HepG2 (cell line): ENCODE results near the gene DMXL1. TPM values are rescaled to one million over a fixed set of nuclear protein-coding genes. Genes with fewer than 3 reads are reported as not detected.

Experiments
- ATAC-seq: fragments of 200-7000 bp; cut with Tn5 transposase; 3 replicates; pipeline ENCODE4 v1.9.1; 2020; ENCODE audit warnings: mild to moderate bottlenecking, moderate library complexity
- BruUV-seq: library from RNA; stranded (reverse); fragments of 400-500 nt; replicated peaks from 2 replicates; lab custom pipeline; 2021; lab: Mats Ljungman, UMichigan
- CTCF ChIA-PET: fragments of 300-600 bp; formaldehyde crosslinking; extraction: SDS; loops from one replicate; lab custom pipeline; 2021; ENCODE audit warnings: low total read pairs, inconsistent platforms, low intra/inter-chr PET ratio; lab: Yijun Ruan, JAX
- POLR2A ChIA-PET: fragments of 350-600 bp; sonication (Branson Sonifier 250); formaldehyde crosslinking; loops from one replicate; lab custom pipeline; 2020; ENCODE audit warnings: antibody characterized with exemption, inconsistent platforms; lab: Yijun Ruan, JAX
- DNase-seq: peaks from one replicate; pipeline ENCODE4 v3.0.0-alpha.2; 2015; ENCODE audit warnings: low spot score
- FAIRE-seq: peaks from 3 replicates; lab custom pipeline; 2011; peaks lifted over from hg19 to GRCh38; lab: Jason Lieb, UNC
- H2AFZ ChIP-seq: one replicate; pipeline ENCODE4 v1.6.1; 2011; ENCODE audit warnings: low read length, inconsistent platforms
- H3K27ac ChIP-seq: fragments of 300-600 bp; 3 replicates; pipeline ENCODE4 v1.8.0; 2011; ENCODE audit warnings: mixed run types, mild to moderate bottlenecking, mixed read lengths, low read length, inconsistent platforms; ENCODE audit not compliant: insufficient read depth; ENCODE audit errors: extremely low read length
- H3K27me3 ChIP-seq, 2 experiments: fragments of 200-600 bp in 1 of 2; 2 replicates in 1 of 2; 3 replicates in 1 of 2; pipeline versions ENCODE4 v1.6.0 to v1.8.0; 2011; ENCODE audit warnings: low read length in 2 of 2, mild to moderate bottlenecking in 2 of 2, moderate library complexity in 2 of 2, inconsistent platforms in 1 of 2; ENCODE audit not compliant: insufficient read depth in 2 of 2, control insufficient read depth in 1 of 2
- H3K36me3 ChIP-seq, 2 experiments: fragments of 200-600 bp in 1 of 2; replicated peaks in 1 of 2; 2 replicates in 1 of 2; 3 replicates in 1 of 2; pipeline versions ENCODE4 v1.5.1 to v1.8.0; 2011; ENCODE audit warnings: low read length in 2 of 2, inconsistent platforms in 1 of 2; ENCODE audit not compliant: insufficient read depth in 2 of 2, control insufficient read depth in 1 of 2
- H3K4me1 ChIP-seq: 2 replicates; pipeline ENCODE4 v1.5.1; 2012; ENCODE audit warnings: low read length, inconsistent platforms; ENCODE audit not compliant: insufficient read depth
- H3K4me2 ChIP-seq: 2 replicates; pipeline ENCODE4 v1.6.0; 2011; ENCODE audit warnings: low read depth, low read length, inconsistent platforms
- H3K4me3 ChIP-seq, 3 experiments: fragments of 200-600 bp in 1 of 3; sonication (generic), shearing (Covaris generic) in 1 of 3; replicated peaks in 1 of 3; 2 replicates each; pipeline ENCODE4 v1.5.1; 2011 to 2016; ENCODE audit warnings: low read length in 3 of 3, inconsistent platforms in 2 of 3, low read depth in 2 of 3, mild to moderate bottlenecking in 2 of 3, control low read depth in 1 of 3, mixed read lengths in 1 of 3; ENCODE audit not compliant: insufficient read depth in 1 of 3
- H3K79me2 ChIP-seq: one replicate; pipeline ENCODE4 v1.6.1; 2011; ENCODE audit warnings: low read length, inconsistent platforms; ENCODE audit not compliant: insufficient read depth
- H3K9ac ChIP-seq: 2 replicates; pipeline ENCODE4 v1.6.0; 2011; ENCODE audit warnings: mild to moderate bottlenecking, low read depth, low read length, inconsistent platforms; ENCODE audit not compliant: insufficient read depth
- H3K9me3 ChIP-seq: 2 replicates; pipeline ENCODE4 v1.5.1; 2012; ENCODE audit warnings: mild to moderate bottlenecking, low read length
- H4K20me1 ChIP-seq: 2 replicates; pipeline ENCODE4 v1.6.0; 2011; ENCODE audit warnings: inconsistent platforms, mild to moderate bottlenecking, low read length, moderate library complexity; ENCODE audit not compliant: insufficient read depth
- BORCS8-MEF2B ChIP-seq: sonication (generic); formaldehyde crosslinking; IDR thresholded peaks from 2 replicates; pipeline ENCODE4 v1.8.0; 2022; ENCODE audit warnings: mild to moderate bottlenecking, missing genetic modification reagents
- DPF2 ChIP-seq: sonication (generic); formaldehyde crosslinking; IDR thresholded peaks from 2 replicates; pipeline ENCODE4 v1.4.0; 2020; ENCODE audit warnings: mild to moderate bottlenecking, low read depth, missing genetic modification reagents, borderline replicate concordance
- ETV5 ChIP-seq: IDR thresholded peaks from 2 replicates; pipeline ENCODE4 v1.6.1; 2018; ENCODE audit warnings: missing biosample characterization, missing genetic modification reagents, inconsistent platforms, borderline replicate concordance
- FOXJ3 ChIP-seq: sonication (generic); formaldehyde crosslinking; IDR thresholded peaks from 2 replicates; pipeline ENCODE4 v1.4.0; 2020; ENCODE audit warnings: missing genetic modification reagents, mild to moderate bottlenecking, borderline replicate concordance
- HNRNPH1 ChIP-seq: fragments of 200-400 bp; formaldehyde crosslinking; optimal IDR thresholded peaks from 2 replicates; pipeline ENCODE3; 2017; ENCODE audit warnings: mild to moderate bottlenecking, low read depth, low read length
- HOXD1 ChIP-seq: sonication (generic); formaldehyde crosslinking; IDR thresholded peaks from 2 replicates; pipeline ENCODE4 v1.5.0; 2020; ENCODE audit warnings: missing genetic modification reagents
- IKZF4 ChIP-seq: sonication (generic); formaldehyde crosslinking; IDR thresholded peaks from 2 replicates; pipeline ENCODE4 v1.5.1; 2020; ENCODE audit warnings: borderline replicate concordance, mild to moderate bottlenecking, low read depth, missing genetic modification reagents; ENCODE audit errors: not compliant biosample characterization
- NCOA5 ChIP-seq: sonication (generic); formaldehyde crosslinking; IDR thresholded peaks from 2 replicates; pipeline ENCODE4 v1.4.0; 2020; ENCODE audit warnings: missing genetic modification reagents
- REXO4 ChIP-seq: sonication (generic); formaldehyde crosslinking; IDR thresholded peaks from 2 replicates; pipeline ENCODE4 v1.8.0; 2022; ENCODE audit warnings: missing genetic modification reagents, mild to moderate bottlenecking, borderline replicate concordance
- RFX3 ChIP-seq: IDR thresholded peaks from 2 replicates; pipeline ENCODE4 v1.6.1; 2016; ENCODE audit warnings: missing biosample characterization, missing genetic modification reagents
- TARDBP ChIP-seq: sonication (generic); formaldehyde crosslinking; IDR thresholded peaks from 2 replicates; pipeline ENCODE4 v1.8.0; 2022; ENCODE audit warnings: mild to moderate bottlenecking, missing genetic modification reagents
- U2AF1 ChIP-seq: fragments of 200-400 bp; formaldehyde crosslinking; optimal IDR thresholded peaks from 2 replicates; pipeline ENCODE3; 2017; ENCODE audit warnings: mild to moderate bottlenecking, low read depth, low read length
- ZBTB3 ChIP-seq: sonication (generic); formaldehyde crosslinking; IDR thresholded peaks from 2 replicates; pipeline ENCODE4 v1.4.0; 2020; ENCODE audit warnings: low read depth, mild to moderate bottlenecking, moderate library complexity, missing genetic modification reagents, borderline replicate concordance
- ZNF205 ChIP-seq: IDR thresholded peaks from 2 replicates; pipeline ENCODE4 v1.6.1; 2018; ENCODE audit warnings: missing biosample characterization, missing genetic modification reagents
- ZNF350 ChIP-seq: sonication (generic); formaldehyde crosslinking; IDR thresholded peaks from 2 replicates; pipeline ENCODE4 v1.4.0; 2020; ENCODE audit warnings: mild to moderate bottlenecking, low read depth, missing genetic modification reagents, borderline replicate concordance
- ZNF607 ChIP-seq: sonication (generic); formaldehyde crosslinking; IDR thresholded peaks from 2 replicates; pipeline ENCODE4 v1.5.1; 2020; ENCODE audit warnings: missing genetic modification reagents, mild to moderate bottlenecking, borderline replicate concordance
- WGBS: methylation state at CpG from one replicate; pipeline ENCODE4 v1.1.6; 2017; ENCODE audit warnings: low lambda C conversion rate; 5-methylcytosine and 5-hydroxymethylcytosine counted together
- in situ Hi-C: cut with HindIII; loops from 2 replicates; pipeline ENCODE4 v1.10.0; 2017; ENCODE audit warnings: low pct_unique_long_range_greater_than_20kb; ENCODE audit not compliant: extremely low pct_ligation_motif_present
- intact Hi-C: fragments of 100-400 bp; cut with micrococcal nuclease; formaldehyde crosslinking; loops from one replicate; pipeline ENCODE4 v1.10.0; 2022; ENCODE audit not compliant: unreplicated experiment
- polyA plus RNA-seq, 8 experiments: library from polyadenylated mRNA; depleted of rRNA in 3 of 8; stranded (reverse) in 7 of 8; unstranded in 1 of 8; fragments of >200 nt; fragmentation: Illumina TruSeq in 4 of 8; extraction: Trizol in 4 of 8; gene quantifications; 2 replicates each; pipeline versions ENCODE4 v1.2.1 to v1.2.3, GENCODE V29; 2011 to 2016; ENCODE audit warnings: low read depth in 4 of 8, missing spikeins in 1 of 8, mixed read lengths in 1 of 8; ENCODE audit not compliant: insufficient read depth in 1 of 8
- total RNA-seq, 5 experiments: library from RNA; depleted of rRNA; stranded (reverse); fragments of >200 nt; fragmentation: Illumina TruSeq; extraction: Trizol; gene quantifications; 2 replicates each; pipeline ENCODE4 v1.2.3, GENCODE V29; 2016; ENCODE audit warnings: low read depth in 1 of 5
- TF ChIP-seq, protein P1 (sequence below): sonication (generic); formaldehyde crosslinking; IDR thresholded peaks from 2 replicates; pipeline ENCODE4 v1.9.0; 2022; ENCODE audit warnings: missing genetic modification reagents, mild to moderate bottlenecking, borderline replicate concordance
- TF ChIP-seq, protein P2 (sequence below): sonication (generic); formaldehyde crosslinking; IDR thresholded peaks from 2 replicates; pipeline ENCODE4 v1.4.0; 2020; ENCODE audit warnings: mild to moderate bottlenecking, missing genetic modification reagents

Gene DMXL1
- total and polyA plus RNA-seq, 2 of the 13 experiments (the other 11 are each of a cell fraction or from before 2014, with no cell fraction given): 6.9 to 18.6 TPM

DNA sequence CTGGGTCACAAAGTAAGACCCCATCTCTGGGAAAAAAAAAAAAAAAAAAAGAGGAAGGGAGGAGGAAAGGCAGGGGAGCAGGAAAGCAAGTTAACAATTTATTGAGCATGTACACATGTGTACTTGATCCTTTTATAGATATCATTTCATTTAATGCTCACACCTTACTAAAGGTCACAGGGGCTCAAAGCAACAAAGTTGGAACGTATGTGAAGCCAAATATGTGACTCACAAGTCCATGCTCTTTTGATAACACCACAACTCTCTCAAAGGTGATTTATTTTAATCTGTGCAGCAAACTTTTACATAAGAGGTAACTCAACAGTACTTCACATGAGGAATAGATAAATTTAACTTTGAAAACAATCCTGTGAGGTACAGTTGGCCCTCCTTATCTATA, 48.1 kb upstream of the DMXL1 start (continued):
- no peak for TF ChIP-seq U2AF1
- TF ChIP-seq HNRNPH1: no peak
- no peak for TF ChIP-seq ZNF205 (CRISPR knock-in tag)
- TF ChIP-seq, protein P1, sequence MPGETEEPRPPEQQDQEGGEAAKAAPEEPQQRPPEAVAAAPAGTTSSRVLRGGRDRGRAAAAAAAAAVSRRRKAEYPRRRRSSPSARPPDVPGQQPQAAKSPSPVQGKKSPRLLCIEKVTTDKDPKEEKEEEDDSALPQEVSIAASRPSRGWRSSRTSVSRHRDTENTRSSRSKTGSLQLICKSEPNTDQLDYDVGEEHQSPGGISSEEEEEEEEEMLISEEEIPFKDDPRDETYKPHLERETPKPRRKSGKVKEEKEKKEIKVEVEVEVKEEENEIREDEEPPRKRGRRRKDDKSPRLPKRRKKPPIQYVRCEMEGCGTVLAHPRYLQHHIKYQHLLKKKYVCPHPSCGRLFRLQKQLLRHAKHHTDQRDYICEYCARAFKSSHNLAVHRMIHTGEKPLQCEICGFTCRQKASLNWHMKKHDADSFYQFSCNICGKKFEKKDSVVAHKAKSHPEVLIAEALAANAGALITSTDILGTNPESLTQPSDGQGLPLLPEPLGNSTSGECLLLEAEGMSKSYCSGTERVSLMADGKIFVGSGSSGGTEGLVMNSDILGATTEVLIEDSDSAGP (CRISPR knock-in tag): no peak
- TF ChIP-seq RFX3 (CRISPR knock-in tag): no peak
- TF ChIP-seq ZNF350: no peak
- TF ChIP-seq BORCS8-MEF2B (CRISPR knock-in tag): no peak

DNA sequence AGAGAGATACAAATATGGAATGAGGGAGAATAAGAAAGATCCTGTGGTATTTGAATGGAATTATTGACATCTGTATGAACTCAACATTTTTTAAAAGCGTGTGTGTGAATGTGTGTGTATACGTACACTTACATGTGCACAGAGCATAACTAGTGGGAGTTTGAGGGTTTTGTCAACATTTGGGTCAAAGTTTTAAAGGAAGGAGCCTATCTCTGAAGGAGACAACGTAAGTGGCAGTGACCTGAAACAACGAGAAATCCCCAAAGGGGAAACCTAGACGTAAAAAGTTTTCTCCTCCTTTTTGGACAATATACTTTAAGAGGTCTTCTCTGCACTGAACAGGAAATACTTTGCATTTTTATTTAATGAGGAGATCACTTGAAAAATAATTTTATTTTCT, 42.3 kb upstream of the DMXL1 start:
- Histone ChIP-seq H3K9ac (no peak overlapping the region), H4K20me1 (no peaks in the 10 kb centered on the region), H3K79me2 (no peaks in the 10 kb centered on the region), H2AFZ (no peak overlapping the region), H3K4me2 (no peak overlapping the region), H3K9me3 (no peaks in the 10 kb centered on the region), H3K4me3 (no peak overlapping the region), H3K36me3 (no peaks in the 10 kb centered on the region), H3K4me1 (no peaks in the 10 kb centered on the region), H3K27me3 (0 out of 5 replicates have a peak, but pooled peaks cover 0 to 3% of the 10 kb centered on the region in 2 experiments), H3K27ac (no peak overlapping the region)
- no peak for DNase-seq
- no peak for FAIRE-seq
- no TSS peak for BruUV-seq
- ATAC-seq: no peak
- ChIA-PET CTCF (no interaction called here), POLR2A (no interaction called here)
- WGBS: 29% methylated on average over 5 of the region's 5 CpGs
- intact Hi-C loops: no loop called here
- in situ Hi-C loops: loop anchor here (10.0 kb wide), 1 partner anchor 386 kb away; no protein-coding TSS in a partner anchor
- TF ChIP-seq ETV5 (CRISPR knock-in tag) (no peak), IKZF4 (CRISPR knock-in tag) (no peak), NCOA5 (CRISPR knock-in tag) (no peak), ZBTB3 (CRISPR knock-in tag) (no peak), TARDBP (CRISPR knock-in tag) (no peak), ZNF607 (CRISPR knock-in tag) (no peak), REXO4 (no peak), HOXD1 (CRISPR knock-in tag) (no peak), FOXJ3 (no peak), DPF2 (CRISPR knock-in tag) (no peak)
- TF ChIP-seq, protein P2, sequence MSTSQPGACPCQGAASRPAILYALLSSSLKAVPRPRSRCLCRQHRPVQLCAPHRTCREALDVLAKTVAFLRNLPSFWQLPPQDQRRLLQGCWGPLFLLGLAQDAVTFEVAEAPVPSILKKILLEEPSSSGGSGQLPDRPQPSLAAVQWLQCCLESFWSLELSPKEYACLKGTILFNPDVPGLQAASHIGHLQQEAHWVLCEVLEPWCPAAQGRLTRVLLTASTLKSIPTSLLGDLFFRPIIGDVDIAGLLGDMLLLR: no peak
